ENCODE results near the gene METTL8.

METTL8 gene

DNA sequence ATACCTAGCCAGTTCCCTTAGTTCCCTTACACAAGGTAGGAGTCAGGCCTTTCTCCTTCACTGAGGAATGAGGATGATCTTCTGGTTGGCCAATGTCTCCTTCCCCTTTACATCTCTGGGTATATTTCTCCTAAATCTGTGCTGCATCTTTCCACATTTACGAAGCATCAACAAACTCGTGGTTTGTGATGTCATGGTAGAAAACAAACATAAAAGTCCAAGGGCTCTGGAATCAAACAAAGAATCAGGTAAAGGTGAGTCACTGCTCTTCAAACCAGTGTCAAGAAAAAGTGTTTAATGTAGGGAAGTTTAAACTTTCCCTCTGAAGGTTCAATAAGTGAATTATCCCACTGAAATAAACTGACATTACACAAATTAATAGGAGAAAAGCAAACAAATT, 122.9 kb downstream of the METTL8 start:
- Histone ChIP-seq H4K20me1 (ENCODE audit: insufficient read depth, low read length) (no peaks in the 10 kb centered on the region), H3K27ac (ENCODE audit: low read length) (no peak overlapping the region)
- DNase-seq, result no peak

DNA sequence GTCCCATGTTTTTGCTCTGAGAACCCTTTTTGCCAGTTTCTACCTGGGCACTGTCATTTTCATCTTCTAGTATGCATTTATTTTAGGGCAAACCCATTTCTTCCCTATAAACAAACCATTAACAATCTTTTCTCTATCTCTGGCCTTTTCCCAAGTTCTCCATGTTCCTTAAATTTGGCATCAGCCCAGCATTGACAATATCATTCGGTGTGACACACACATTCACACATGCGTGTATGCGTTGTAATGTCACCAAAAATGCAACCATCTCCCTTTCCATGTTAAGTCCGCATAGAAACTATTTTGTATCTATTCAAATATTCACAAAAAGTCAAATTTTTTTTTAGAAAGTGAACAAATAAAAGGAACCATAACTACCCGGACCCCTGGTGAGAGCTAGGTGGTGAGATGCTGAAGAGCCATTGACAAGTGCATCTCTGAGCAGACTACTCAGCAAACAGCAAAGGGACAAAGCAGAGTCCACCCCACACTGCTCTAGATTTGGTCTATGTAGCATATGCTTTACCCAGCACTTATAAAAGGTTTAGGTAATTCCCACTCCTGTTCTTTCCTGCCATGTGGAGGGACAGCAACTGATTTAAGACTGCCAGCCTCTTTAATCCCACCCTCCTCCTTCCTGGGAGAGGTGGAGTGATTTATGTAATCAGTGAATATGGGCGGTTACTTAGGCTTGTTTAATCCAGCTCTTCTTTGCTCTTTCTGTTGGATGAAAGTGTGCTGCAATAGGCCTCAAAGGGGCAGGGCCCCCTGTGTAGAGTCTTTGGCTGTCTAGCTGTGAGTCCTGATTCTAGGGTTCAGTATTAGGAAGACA, 124.1 kb downstream of the METTL8 start:
- no peak overlapping the region for H3K4me2 ChIP-seq (ENCODE audit: low read depth, low read length)
- H3K79me2 ChIP-seq (ENCODE audit: low read length), result no peaks in the 10 kb centered on the region
- no peaks in the 10 kb centered on the region for H3K9me3 ChIP-seq (replicated peaks; ENCODE audit: insufficient read depth, low read length)
- H3K9ac ChIP-seq (ENCODE audit: low read length), result no peak overlapping the region
- H3K9me2 ChIP-seq (replicated peaks; ENCODE audit: insufficient read depth, low read length), result no peaks in the 10 kb centered on the region
- TF ChIP-seq EZH2 (optimal IDR thresholded peaks at IDR 0.05; ENCODE audit: low read depth, low read length) (no peak), EZH2phosphoT487 (IDR thresholded peaks at IDR 0.05; ENCODE audit: low read length) (no peak), CTCF (IDR thresholded peaks at IDR 0.05; ENCODE audit: low read length) (no peak)
- H3F3A ChIP-seq (ENCODE audit: insufficient read depth, low read length), result no peaks in the 10 kb centered on the region
- H3K4me3 ChIP-seq (ENCODE audit: low read length), result no peak overlapping the region
- no peak overlapping the region for H3K27ac ChIP-seq (ENCODE audit: low read length)
- H4K20me1 ChIP-seq (ENCODE audit: insufficient read depth, low read length), result no peaks in the 10 kb centered on the region
- H3K27me3 ChIP-seq (replicated peaks; ENCODE audit: insufficient read depth, low read length), result no peaks in the 10 kb centered on the region
- no peaks in the 10 kb centered on the region for H3K4me1 ChIP-seq (ENCODE audit: low read length)
- H3K36me3 ChIP-seq (replicated peaks; ENCODE audit: insufficient read depth, low read length), result no peaks in the 10 kb centered on the region
- H2AFZ ChIP-seq (ENCODE audit: low read length), result no peak overlapping the region
- DNase-seq, result no peak

More for the DNA sequence above, 122.9 kb downstream of the METTL8 start:
- H3K79me2 ChIP-seq (ENCODE audit: low read length), result no peaks in the 10 kb centered on the region
- no peak overlapping the region for H3K4me3 ChIP-seq (ENCODE audit: low read length)
- TF ChIP-seq CTCF (IDR thresholded peaks at IDR 0.05; ENCODE audit: low read length) (no peak), EZH2 (optimal IDR thresholded peaks at IDR 0.05; ENCODE audit: low read depth, low read length) (no peak), EZH2phosphoT487 (IDR thresholded peaks at IDR 0.05; ENCODE audit: low read length) (no peak)
- no peak overlapping the region for H3K9ac ChIP-seq (ENCODE audit: low read length)
- H3K4me2 ChIP-seq (ENCODE audit: low read depth, low read length), result no peak overlapping the region
- no peaks in the 10 kb centered on the region for H3F3A ChIP-seq (ENCODE audit: insufficient read depth, low read length)
- H2AFZ ChIP-seq (ENCODE audit: low read length), result no peak overlapping the region
- no peaks in the 10 kb centered on the region for H3K36me3 ChIP-seq (replicated peaks; ENCODE audit: insufficient read depth, low read length)
- H3K9me3 ChIP-seq (replicated peaks; ENCODE audit: insufficient read depth, low read length), result no peaks in the 10 kb centered on the region
- no peaks in the 10 kb centered on the region for H3K27me3 ChIP-seq (replicated peaks; ENCODE audit: insufficient read depth, low read length)
- no peaks in the 10 kb centered on the region for H3K4me1 ChIP-seq (ENCODE audit: low read length)
- no peaks in the 10 kb centered on the region for H3K9me2 ChIP-seq (replicated peaks; ENCODE audit: insufficient read depth, low read length)

- no peaks in the 10 kb centered on the region for H4K20me1 ChIP-seq (ENCODE audit: insufficient read depth, low read length)
- H3K4me2 ChIP-seq (ENCODE audit: low read depth, low read length), result no peak overlapping the region
- H3K27ac ChIP-seq (ENCODE audit: low read length), result no peak overlapping the region
- no peaks in the 10 kb centered on the region for H3K36me3 ChIP-seq (replicated peaks; ENCODE audit: insufficient read depth, low read length)
- no peak for DNase-seq
- no peak overlapping the region for H2AFZ ChIP-seq (ENCODE audit: low read length)
- no peaks in the 10 kb centered on the region for H3F3A ChIP-seq (ENCODE audit: insufficient read depth, low read length)
- H3K4me3 ChIP-seq (ENCODE audit: low read length), result no peak overlapping the region
- H3K79me2 ChIP-seq (ENCODE audit: low read length), result no peaks in the 10 kb centered on the region
- TF ChIP-seq CTCF (IDR thresholded peaks at IDR 0.05; ENCODE audit: low read length) (no peak), EZH2 (optimal IDR thresholded peaks at IDR 0.05; ENCODE audit: low read depth, low read length) (no peak)
- no peaks in the 10 kb centered on the region for H3K9me3 ChIP-seq (replicated peaks; ENCODE audit: insufficient read depth, low read length)
- no peaks in the 10 kb centered on the region for H3K27me3 ChIP-seq (replicated peaks; ENCODE audit: insufficient read depth, low read length)
- no peak overlapping the region for H3K9ac ChIP-seq (ENCODE audit: low read length)
- H3K9me2 ChIP-seq (replicated peaks; ENCODE audit: insufficient read depth, low read length), result no peaks in the 10 kb centered on the region
- no peaks in the 10 kb centered on the region for H3K4me1 ChIP-seq (ENCODE audit: low read length)
Measured at GRCh38 chr2:171308280-171309054, 125.3 kb downstream of the METTL8 start.

Measured in MM.1S (cell line).